HG03378 (cell line): ENCODE results near the gene ACOXL.

Source experiments
- ATAC-seq: cut with Tn5 transposase; IDR thresholded peaks from one replicate; pipeline ENCODE4 v1.9.1; 2021; ENCODE audit warnings: mild to moderate bottlenecking, moderate library complexity; ENCODE audit not compliant: unreplicated experiment

The ACOXL gene

GRCh38 chr2:110872521-110872920 lies 140.1 kb downstream of the ACOXL start:
- ATAC-seq, result no peak

DNA sequence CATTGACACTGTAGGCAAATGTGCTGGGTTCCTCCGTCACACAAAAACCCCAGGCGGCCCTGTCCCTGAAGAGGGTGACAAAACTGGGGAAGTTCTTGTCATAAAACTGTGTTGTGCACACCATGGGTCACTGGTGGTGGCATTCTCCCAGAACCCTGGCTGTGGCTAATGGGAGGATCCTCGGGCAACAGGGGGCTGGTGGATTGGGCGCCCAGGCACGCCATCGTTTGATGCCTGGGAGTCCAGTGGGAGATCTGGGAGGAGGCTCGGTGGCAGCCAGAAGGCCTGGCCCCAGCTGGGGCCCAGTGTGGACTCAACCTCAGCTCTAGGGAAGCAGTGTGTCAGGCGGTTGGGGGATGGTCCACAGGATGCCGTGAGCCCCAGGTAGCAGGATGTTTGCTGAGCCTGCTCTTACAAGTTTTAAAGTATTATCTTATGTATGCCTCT lies 140.7 kb downstream of the ACOXL start:
- no peak for ATAC-seq

DNA sequence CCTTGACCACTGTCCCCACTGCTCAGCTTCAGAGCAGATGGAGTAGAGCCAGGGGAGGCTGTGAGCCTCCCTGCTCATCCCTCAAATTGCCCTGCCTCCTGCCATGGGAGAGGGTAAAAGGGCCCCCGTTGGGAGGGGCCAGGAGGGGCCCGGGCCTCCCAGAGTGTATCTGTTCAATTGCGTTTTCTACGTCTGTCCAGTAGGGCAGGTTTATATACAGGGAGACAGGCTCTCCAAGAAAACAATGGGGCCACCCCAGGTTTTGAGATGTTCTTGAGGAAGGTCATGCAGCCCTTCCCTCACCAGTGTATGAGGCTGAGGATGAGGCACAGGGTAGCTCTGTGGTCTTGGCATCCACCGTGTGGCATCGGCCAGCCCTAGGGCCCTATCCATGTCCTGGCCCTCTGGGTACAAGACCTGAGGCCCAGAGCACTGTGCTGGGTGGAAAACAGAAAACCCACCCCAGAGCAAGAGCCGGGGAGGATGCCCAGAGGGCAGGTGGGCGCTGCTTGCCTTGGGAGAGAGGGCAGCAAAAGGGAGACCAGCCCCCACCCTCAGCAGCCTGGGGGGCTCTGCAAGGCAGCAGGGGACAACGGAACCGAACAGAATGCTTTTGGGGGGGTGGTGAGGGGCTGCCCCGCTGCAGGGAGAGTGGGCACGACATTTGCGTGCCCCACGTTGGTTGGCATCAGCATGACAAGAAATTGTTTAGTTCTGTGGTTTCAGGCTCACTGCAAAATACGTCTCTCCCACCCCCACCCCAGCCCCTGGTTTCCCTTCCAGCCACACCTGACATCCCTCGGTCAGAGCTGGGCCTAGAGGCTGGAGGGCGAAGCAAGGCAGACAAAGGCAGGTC lies 141.5 kb downstream of the ACOXL start:
- ATAC-seq, result no peak

DNA sequence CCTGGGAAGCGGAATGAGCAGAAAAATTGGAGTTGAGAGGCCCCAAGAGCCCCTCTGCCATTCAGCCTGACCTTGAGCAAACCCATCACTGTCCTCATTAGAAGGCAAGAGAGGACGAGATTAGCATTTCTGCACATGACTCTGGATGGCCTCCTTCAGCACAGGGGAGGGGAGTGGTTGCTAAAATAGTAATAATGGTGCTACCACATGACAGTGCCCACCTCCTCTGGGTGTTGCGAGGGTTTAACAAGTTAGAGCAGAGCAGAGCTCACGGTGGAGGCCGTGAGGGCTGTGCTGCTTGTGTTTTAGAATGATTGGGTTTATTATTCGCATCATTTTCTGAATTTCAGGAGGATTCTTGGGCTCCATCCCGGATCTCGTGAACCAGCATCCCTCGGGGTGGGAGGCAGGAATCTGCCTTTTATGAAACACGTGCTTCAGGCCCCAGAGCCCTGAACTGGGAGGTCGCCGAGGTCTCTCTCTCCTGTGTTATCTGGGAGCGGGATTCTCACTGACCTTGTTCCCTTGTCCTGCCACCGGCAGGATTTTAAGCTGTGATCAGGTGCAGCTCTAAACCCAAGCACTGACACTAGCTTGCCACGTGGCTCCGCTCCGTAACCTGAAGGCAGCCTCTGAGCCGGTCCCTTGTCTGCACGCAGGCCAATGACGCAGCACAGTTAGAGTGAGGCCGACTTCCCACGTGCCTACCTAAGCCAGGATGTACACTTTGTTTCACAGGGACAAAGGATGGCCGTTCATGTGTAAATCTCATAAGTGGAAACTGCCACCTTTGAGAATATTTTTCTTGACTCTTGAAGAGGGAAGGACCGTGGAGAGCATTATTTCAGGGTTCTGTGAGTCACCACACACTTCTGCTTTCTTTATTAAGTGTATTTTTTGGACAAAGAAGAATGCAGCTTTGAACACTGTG lies 142.3 kb downstream of the ACOXL start:
- peak; percentile 55 for ATAC-seq

GRCh38 chr2:110875384-110875725 lies 143.0 kb downstream of the ACOXL start:
- ATAC-seq, result no peak

DNA sequence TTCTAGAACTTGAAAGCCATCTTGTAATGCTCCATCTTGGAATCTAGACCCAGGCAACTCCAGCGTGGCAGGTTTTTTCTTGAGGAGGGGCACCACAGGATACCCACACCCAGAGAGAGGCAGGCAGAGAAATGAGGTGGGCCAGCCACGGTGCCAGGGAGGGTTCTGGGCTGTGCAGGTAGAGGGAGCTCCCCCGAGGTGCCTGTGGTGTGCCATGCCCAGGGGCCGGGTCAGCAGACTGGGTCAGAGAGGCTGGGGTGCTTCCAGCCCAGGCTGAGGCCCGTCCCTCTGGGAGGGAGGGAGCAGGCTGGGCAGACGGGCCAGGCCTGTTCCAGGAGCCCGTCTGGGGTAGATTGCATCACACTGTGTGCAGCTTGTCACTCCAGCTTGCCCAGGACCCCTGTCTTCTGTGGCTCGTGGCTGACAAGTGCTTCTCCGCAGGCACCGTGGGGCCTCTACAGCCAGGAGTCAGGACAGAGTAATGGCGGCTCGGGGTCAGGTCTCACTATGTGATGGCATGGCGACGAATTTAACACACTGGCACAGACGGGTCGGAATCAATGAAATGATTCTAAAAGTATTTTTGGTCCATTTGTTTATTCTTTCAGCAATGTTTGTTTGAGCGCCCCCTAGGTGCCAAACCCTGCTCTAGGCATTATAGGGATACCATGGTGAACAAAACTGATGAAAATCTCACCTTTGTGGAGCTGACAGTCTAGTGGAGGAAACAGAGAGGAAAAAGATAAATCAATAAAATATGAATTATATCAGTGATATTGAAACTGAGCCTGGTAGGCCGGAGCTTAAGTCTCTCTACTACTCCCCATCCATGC lies 144.0 kb downstream of the ACOXL start:
- ATAC-seq, result no peak

DNA sequence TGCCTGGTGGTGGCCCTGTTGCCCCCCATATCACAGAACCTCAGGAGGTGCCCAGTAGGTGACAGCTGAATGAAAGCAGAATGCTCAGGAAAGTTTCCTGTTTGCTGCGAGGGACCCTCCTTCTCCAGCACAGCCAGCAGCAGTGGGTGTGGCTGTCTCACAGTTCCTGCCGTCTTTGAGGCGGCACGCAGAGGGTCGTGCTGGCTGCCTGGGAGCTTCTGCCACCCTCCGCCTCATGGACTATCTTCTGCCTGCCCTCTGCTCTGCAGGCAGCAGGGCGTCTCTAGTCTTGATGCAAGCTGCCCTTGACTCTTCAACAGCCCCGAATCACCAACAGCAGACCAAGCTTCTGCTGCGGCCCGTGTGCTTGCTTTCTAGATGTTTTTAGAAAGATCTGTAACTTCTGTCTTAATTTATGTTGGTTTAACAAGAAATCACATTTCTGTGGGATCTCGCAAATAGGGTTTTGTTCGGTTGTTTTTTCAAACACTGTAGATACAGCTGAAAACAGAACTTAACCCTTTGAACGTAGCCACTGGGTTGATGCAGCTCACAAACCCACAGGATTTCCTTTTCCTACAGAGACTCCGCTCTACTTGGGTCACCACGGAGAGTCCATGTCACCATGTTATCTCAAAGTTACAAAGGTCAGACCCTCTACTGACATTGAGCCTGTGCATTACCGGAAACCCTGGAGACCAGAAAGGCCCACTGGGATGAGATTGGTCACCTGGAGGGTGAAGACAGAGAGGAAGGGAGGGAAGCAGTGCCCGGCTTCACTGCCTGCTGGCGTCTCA lies 144.9 kb downstream of the ACOXL start:
- no peak for ATAC-seq

DNA sequence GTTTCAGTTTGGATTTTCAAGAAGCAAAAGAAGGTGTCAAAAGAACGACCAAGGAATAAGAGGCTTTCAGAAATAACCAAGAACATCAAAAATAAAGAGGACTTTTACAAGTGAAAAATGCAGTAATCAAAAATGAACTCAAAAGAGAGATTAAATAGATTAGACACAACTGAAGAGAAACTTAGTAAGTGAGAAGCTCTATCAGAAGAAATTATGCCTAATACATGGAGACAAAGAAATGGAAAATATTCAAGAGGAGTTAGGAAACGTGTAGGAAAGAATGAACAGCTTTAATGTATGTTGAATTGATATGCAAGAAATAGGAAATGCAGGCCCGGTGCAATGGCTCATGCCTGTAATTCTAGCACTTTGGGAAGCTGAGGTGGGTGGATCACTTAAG lies 145.8 kb downstream of the ACOXL start:
- no peak for ATAC-seq

DNA sequence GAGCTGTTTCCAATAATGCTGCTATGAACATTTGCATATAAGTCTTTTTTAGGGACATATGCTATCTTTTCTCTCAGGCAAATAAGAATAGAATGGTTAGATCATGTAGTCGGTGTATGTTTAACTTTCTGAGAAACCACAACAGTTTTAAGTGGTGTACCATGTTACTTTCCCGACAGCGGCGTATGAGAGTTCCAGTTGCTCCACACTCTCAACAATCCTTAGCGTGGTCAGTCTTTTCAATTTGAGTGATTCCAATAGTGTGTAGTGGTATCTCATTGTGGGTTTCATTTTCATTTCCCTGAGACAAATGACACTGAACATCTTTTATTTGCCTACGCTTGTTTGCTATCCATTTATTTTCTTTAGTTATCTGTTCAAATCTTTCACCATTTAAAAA lies 149.5 kb downstream of the ACOXL start:
- peak; percentile 66 for ATAC-seq

DNA sequence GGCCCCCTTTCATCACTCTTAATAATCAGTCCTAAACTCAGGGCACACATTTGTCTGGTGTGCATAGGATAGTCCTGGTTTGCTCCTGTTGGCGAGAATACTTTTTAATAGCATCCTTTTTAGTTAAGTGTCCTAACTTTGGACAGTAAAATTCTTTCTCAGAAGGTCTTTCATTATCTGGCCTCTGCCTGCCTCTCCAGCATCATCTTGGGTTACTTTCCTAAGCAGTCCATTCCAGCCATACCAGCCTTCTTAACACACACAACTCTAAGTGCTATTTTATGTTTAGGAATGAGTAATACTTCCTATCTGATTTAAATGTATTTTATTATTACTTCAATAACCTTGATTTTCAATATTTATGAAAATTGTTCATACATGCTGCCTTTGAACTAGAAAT lies 151.0 kb downstream of the ACOXL start:
- no peak for ATAC-seq

GRCh38 chr2:110885256-110885655 lies 152.9 kb downstream of the ACOXL start:
- ATAC-seq, result no peak

DNA sequence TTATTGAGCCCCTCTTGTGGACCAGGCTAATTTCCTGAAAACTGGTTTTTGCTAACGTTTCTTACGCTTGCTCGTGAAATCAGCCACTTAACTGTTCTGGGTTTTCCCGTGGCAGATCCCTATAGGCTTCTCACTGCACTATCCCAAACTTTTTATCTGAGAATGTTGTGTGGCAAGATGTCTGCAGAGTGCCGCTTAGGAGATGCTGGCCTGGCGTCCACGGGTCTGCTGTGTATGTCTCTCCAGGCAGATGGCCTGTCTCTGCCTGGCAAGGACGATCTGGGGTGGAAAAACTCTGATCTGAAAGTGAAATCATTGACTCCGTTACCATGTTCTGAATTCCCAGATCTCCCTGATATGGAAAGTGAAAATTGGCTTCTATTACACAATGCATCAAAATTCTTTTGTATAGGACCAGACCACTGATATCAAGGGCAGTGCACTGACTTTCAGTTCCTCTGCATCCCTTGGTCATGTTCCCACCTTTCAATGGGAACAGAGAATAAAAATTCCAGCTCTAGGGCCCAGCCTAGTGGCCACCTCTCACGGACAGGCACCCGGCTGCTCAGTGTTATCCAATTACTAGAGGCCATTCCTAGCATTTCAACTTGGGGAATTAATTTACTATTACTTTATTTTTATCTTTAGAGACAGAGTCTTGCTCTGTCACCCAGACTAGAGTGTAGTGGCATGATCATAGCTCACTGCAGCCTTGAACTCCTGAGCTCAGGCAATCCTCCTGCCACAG lies 154.6 kb downstream of the ACOXL start:
- ATAC-seq, result no peak

DNA sequence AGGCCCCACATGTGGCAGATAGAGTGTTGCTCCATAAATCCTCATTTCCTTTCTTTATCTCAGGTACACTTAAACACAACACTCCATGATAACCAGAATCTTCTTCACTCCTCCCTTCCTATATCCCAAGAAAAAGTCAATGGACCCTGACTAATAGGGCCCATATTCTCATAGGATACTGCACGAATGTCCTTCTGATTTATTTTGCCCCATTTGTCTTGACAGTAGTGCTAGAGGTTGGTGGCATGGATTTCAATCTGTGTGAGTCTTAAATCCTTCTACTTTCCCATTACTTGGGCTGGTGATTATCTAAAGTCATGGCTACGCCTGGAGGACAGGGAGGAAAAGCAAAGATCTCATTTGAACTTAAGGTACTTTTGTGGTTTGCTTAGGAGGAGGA lies 156.0 kb downstream of the ACOXL start:
- no peak for ATAC-seq

GRCh38 chr2:110891626-110892025 lies 159.3 kb downstream of the ACOXL start:
- ATAC-seq, result no peak

- ATAC-seq, result no peak
Observed at GRCh38 chr2:110896226-110896625, 163.9 kb downstream of the ACOXL start.

DNA sequence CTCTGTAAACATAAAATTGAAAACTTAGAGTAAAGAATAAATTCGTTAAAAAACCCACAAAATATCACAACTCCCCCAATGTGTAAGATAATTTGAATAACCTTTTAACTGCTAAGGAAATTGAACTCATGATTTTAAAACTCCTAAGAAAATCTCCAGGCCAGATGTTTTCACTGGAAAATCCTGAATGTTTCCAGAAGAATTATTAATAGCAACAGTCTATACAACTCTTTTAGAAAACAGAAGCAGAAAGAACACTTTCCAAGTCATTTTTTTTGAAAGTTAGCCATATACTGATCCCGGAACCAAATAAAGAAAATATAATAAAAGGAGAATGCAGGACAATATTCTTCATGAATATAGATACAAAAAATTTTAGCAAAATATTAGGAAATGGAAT lies 165.6 kb downstream of the ACOXL start:
- no peak for ATAC-seq

GRCh38 chr2:110900191-110900590 lies 167.8 kb downstream of the ACOXL start:
- no peak for ATAC-seq

DNA sequence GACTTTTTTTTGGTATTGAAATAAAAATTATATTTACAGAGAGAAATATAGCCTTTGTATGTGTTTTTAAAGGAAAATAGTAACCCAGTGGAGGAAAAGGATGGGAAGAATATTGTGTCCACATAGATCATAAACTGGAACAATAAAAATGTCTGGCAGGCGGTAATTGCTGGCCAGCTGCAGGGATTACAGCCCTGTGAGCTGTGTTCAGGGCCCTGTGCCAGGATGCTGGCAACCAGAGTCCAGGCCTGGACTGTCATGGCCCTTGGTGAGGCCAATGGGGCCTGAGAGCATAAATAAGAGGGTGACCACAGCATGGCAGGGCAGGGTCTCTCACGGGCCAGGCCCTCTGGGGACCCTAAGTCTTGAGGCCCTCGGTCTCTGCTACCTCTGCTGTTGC lies 171.2 kb downstream of the ACOXL start:
- ATAC-seq, result no peak

- ATAC-seq, result no peak
Observed at GRCh38 chr2:110904116-110904778, 171.9 kb downstream of the ACOXL start.
